Testis (tissue), 3 donors: Measurements from ENCODE around the gene SEC24D. TPM values are rescaled to one million over a fixed set of nuclear protein-coding genes. Genes with fewer than 3 reads are reported as not detected.
A peak's percentile ranks its signal among the peaks of the same experiment; 100 is the strongest.
"Not testable (repeated sequence)": the region's sequence is repeated elsewhere in the genome, so short reads cannot be mapped to it uniquely, and the experiment has no call there.

Experiments used
- DNase-seq: peaks from one replicate; pipeline ENCODE4 v3.0.0-alpha.2; 2019
- H3K27ac ChIP-seq, 2 donors: fragments of 200-600 bp; sonication (generic); one replicate each; pipeline ENCODE4 v1.5.1; 2019
- H3K27me3 ChIP-seq: fragments of 200-600 bp; sonication (generic); one replicate; pipeline ENCODE4 v1.5.1; 2019
- H3K36me3 ChIP-seq: fragments of 200-600 bp; sonication (generic); one replicate; pipeline ENCODE4 v1.5.1; 2017; ENCODE audit warnings: low read depth; ENCODE audit errors: missing control alignments
- H3K4me1 ChIP-seq: fragments of 200-600 bp; sonication (generic); one replicate; pipeline ENCODE4 v1.5.1; 2019
- H3K4me3 ChIP-seq, 2 donors: fragments of 200-600 bp; sonication (generic); one replicate each; pipeline ENCODE4 v1.5.1; 2017 to 2019
- H3K9me3 ChIP-seq: fragments of 200-600 bp; sonication (generic); one replicate; pipeline ENCODE4 v1.5.1; 2017
- CTCF ChIP-seq, 3 experiments: fragments of 450-650 bp in 2 of 3; fragments of 200-600 bp in 1 of 3; sonication (generic) in 1 of 3; IDR thresholded peaks; one replicate each; pipeline ENCODE4 v1.5.1; 2016 to 2019; ENCODE audit warnings: antibody characterized with exemption in 3 of 3, mild to moderate bottlenecking in 2 of 3, moderate library complexity in 1 of 3
- POLR2A ChIP-seq: fragments of 450-650 bp; IDR thresholded peaks from one replicate; pipeline ENCODE4 v1.6.1; 2017; ENCODE audit warnings: antibody characterized with exemption, mild to moderate bottlenecking, moderate library complexity
- WGBS, 2 donors: methylation state at CpG; one replicate each; pipeline ENCODE4 v1.1.5; 2018; 5-methylcytosine and 5-hydroxymethylcytosine counted together
- intact Hi-C: fragments of 100-400 bp; cut with DNase I; formaldehyde crosslinking; loops from one replicate; pipeline ENCODE4 v1.15.1; 2023; ENCODE audit warnings: low total_unique reads
- polyA plus RNA-seq: library from polyadenylated mRNA; stranded (reverse); fragments of 350-450 nt; fragmentation: Illumina TruSeq; extraction: RNeasy Lipid Tissue Mini Kit (QIAGEN cat#74804); gene quantifications from one replicate; pipeline ENCODE4 v1.2.3, GENCODE V29; 2014; ENCODE audit warnings: low read depth, low replicate concordance; ENCODE audit not compliant: insufficient read depth
- total RNA-seq, 2 donors: library from RNA; depleted of rRNA; stranded (reverse); fragments of >200 nt; gene quantifications; one replicate each; pipeline ENCODE4 v1.2.3, GENCODE V29; 2016

The SEC24D gene
- total and polyA plus RNA-seq, 3 donors from 2014 or later, result 53.4 to 74.1 (median 62.2) TPM

- H3K4me3 ChIP-seq, result no peak overlapping the region
- no peaks in the 10 kb centered on the region for H3K36me3 ChIP-seq
- WGBS, 2 donors, result 78 to 81% methylated on average over 9 of the region's 9 CpGs
- no peaks in the 10 kb centered on the region for H3K9me3 ChIP-seq
- no peaks in the 10 kb centered on the region for H3K27me3 ChIP-seq
- TF ChIP-seq CTCF (IDR thresholded peaks at IDR 0.05) (no peak), POLR2A (no peak)
- H3K4me1 ChIP-seq, result peaks cover 4% of the 10 kb centered on the region
- no peak for DNase-seq
- H3K27ac ChIP-seq, result peak overlapping the region in 1 of 2 donors; percentile 23
- intact Hi-C loops, result no loop called here
These were observed 36.5 kb downstream of the SEC24D start for GRCh38 chr4:118799231-118799942.

- Histone ChIP-seq H3K4me1 (peaks cover 4% of the 10 kb centered on the region), H3K36me3 (no peaks in the 10 kb centered on the region), H3K27me3 (no peaks in the 10 kb centered on the region), H3K27ac (no peak overlapping the region), H3K9me3 (no peaks in the 10 kb centered on the region), H3K4me3 (no peak overlapping the region)
- no peak for DNase-seq
- intact Hi-C loops, result no loop called here
- 94 to 96% methylated on average over 3 of the region's 3 CpGs for WGBS, 2 donors
- TF ChIP-seq POLR2A (no peak), CTCF (IDR thresholded peaks at IDR 0.05) (no peak)
These were observed 37.3 kb downstream of the SEC24D start for GRCh38 chr4:118798658-118799057.

- 92 to 95% methylated on average over 3 of the region's 3 CpGs for WGBS, 2 donors
- TF ChIP-seq POLR2A (no peak), CTCF (IDR thresholded peaks at IDR 0.05) (no peak)
- DNase-seq, result no peak
- no peak overlapping the region for H3K27ac ChIP-seq
- intact Hi-C loops, result no loop called here
- H3K27me3 ChIP-seq, result no peaks in the 10 kb centered on the region
- no peak overlapping the region for H3K4me3 ChIP-seq
- H3K36me3 ChIP-seq, result no peaks in the 10 kb centered on the region
- H3K9me3 ChIP-seq, result no peaks in the 10 kb centered on the region
- H3K4me1 ChIP-seq, result peaks cover 4% of the 10 kb centered on the region
These were observed 38.3 kb downstream of the SEC24D start for GRCh38 chr4:118797558-118798142.

GRCh38 chr4:118791690-118792446, 44.1 kb downstream of the SEC24D start:
- H3K36me3 ChIP-seq, H3K9me3 ChIP-seq, H3K27ac ChIP-seq, DNase-seq, H3K4me1 ChIP-seq, H3K4me3 ChIP-seq, intact Hi-C loops, H3K27me3 ChIP-seq: not testable (repeated sequence)
- WGBS, 2 donors, result 53 to 68% methylated on average over 19 to 54 of the region's 58 CpGs

- TF ChIP-seq POLR2A (no peak), CTCF (IDR thresholded peaks at IDR 0.05) (no peak)
- WGBS, 2 donors, result 64 to 68% methylated on average over 5 of the region's 5 CpGs
- H3K9me3 ChIP-seq, result no peaks in the 10 kb centered on the region
- no peak overlapping the region for H3K4me3 ChIP-seq
- H3K27ac ChIP-seq, result no peak overlapping the region
- H3K36me3 ChIP-seq, result no peaks in the 10 kb centered on the region
- H3K4me1 ChIP-seq, result peaks cover 14% of the 10 kb centered on the region
- DNase-seq, result no peak
- intact Hi-C loops, result no loop called here
- H3K27me3 ChIP-seq, result no peaks in the 10 kb centered on the region
These were observed 45.4 kb downstream of the SEC24D start for GRCh38 chr4:118790544-118790943.
